ENCODE data around the gene FA2H. TPM values are rescaled to one million over a fixed set of nuclear protein-coding genes. Genes with fewer than 3 reads are reported as not detected.
"Not testable (repeated sequence)": the region's sequence is repeated elsewhere in the genome, so short reads cannot be mapped to it uniquely, and the experiment has no call there.

The FA2H gene
- total RNA-seq, 1 donor from 2014 or later: not detected

- Histone ChIP-seq H3K36me3 (no peaks in the 10 kb centered on the region), H3K4me1 (peaks cover 6% of the 10 kb centered on the region in 2 donors), H3K27ac (no peak overlapping the region), H3K27me3 (peaks cover 7% of the 10 kb centered on the region), H3K4me3 (no peak overlapping the region), H3K9me3 (no peaks in the 10 kb centered on the region)
- intact Hi-C loops (cut with DNase I): no loop called here
- no peak for TF ChIP-seq CTCF (IDR thresholded peaks at IDR 0.05)
- DNase-seq (ENCODE audit: low spot score in 2 of 2): no peak
Measured at GRCh38 chr16:74769586-74770190, 4.9 kb downstream of the FA2H start.

GRCh38 chr16:74768239-74768638 lies 6.4 kb downstream of the FA2H start:
- intact Hi-C loops (cut with DNase I): no loop called here
- Histone ChIP-seq H3K27me3 (no peaks in the 10 kb centered on the region), H3K4me1 (no peaks in the 10 kb centered on the region), H3K4me3 (no peak overlapping the region), H3K27ac (no peak overlapping the region), H3K9me3 (no peaks in the 10 kb centered on the region), H3K36me3 (no peaks in the 10 kb centered on the region)
- no peak for TF ChIP-seq CTCF (IDR thresholded peaks at IDR 0.05)
- DNase-seq (ENCODE audit: low spot score in 2 of 2): no peak

GRCh38 chr16:74767749-74768148 lies 6.9 kb downstream of the FA2H start:
- H3K4me1 ChIP-seq: no peaks in the 10 kb centered on the region
- H3K9me3 ChIP-seq: no peaks in the 10 kb centered on the region
- no peaks in the 10 kb centered on the region for H3K27me3 ChIP-seq
- intact Hi-C loops (cut with DNase I): no loop called here
- DNase-seq (ENCODE audit: low spot score in 2 of 2): no peak
- no peak for TF ChIP-seq CTCF (IDR thresholded peaks at IDR 0.05)
- H3K36me3 ChIP-seq: no peaks in the 10 kb centered on the region
- H3K4me3 ChIP-seq: no peak overlapping the region
- no peak overlapping the region for H3K27ac ChIP-seq

- no peak for DNase-seq (ENCODE audit: low spot score in 2 of 2)
- Histone ChIP-seq H3K27me3 (no peaks in the 10 kb centered on the region), H3K27ac (no peak overlapping the region), H3K4me1 (no peaks in the 10 kb centered on the region), H3K36me3 (no peaks in the 10 kb centered on the region), H3K4me3 (no peak overlapping the region), H3K9me3 (no peaks in the 10 kb centered on the region)
- intact Hi-C loops (cut with DNase I): no loop called here
- TF ChIP-seq CTCF (IDR thresholded peaks at IDR 0.05): no peak
Measured at GRCh38 chr16:74766729-74767128, 7.9 kb downstream of the FA2H start.

GRCh38 chr16:74764184-74764583 lies 10.4 kb downstream of the FA2H start:
- H3K4me1 ChIP-seq; H3K36me3 ChIP-seq; H3K27ac ChIP-seq; intact Hi-C loops (cut with DNase I); H3K9me3 ChIP-seq; H3K4me3 ChIP-seq; H3K27me3 ChIP-seq; DNase-seq (ENCODE audit: low spot score in 2 of 2): not testable (repeated sequence)

GRCh38 chr16:74761665-74762064 lies 13.0 kb downstream of the FA2H start:
- intact Hi-C loops (cut with DNase I): no loop called here
- no peaks in the 10 kb centered on the region for H3K27me3 ChIP-seq
- H3K27ac ChIP-seq: no peak overlapping the region
- TF ChIP-seq CTCF (IDR thresholded peaks at IDR 0.05): no peak
- H3K4me3 ChIP-seq: no peak overlapping the region
- no peaks in the 10 kb centered on the region for H3K9me3 ChIP-seq
- no peaks in the 10 kb centered on the region for H3K4me1 ChIP-seq
- DNase-seq (ENCODE audit: low spot score in 2 of 2): no peak
- H3K36me3 ChIP-seq: no peaks in the 10 kb centered on the region
